HG03575 (cell line): ENCODE results near the gene CAMTA2.
"Not testable (repeated sequence)": the region's sequence is repeated elsewhere in the genome, so short reads cannot be mapped to it uniquely, and the experiment has no call there.

Experiments
- ATAC-seq: cut with Tn5 transposase; IDR thresholded peaks from one replicate; pipeline ENCODE4 v1.9.1; 2021; ENCODE audit not compliant: unreplicated experiment, insufficient number of reproducible peaks, low FRiP score; ENCODE audit errors: extremely low read depth

The CAMTA2 gene

GRCh38 chr17:4938688-4939545 is 48.6 kb downstream of the CAMTA2 start:
- no peak for ATAC-seq

GRCh38 chr17:4938069-4938491 is 49.4 kb downstream of the CAMTA2 start:
- ATAC-seq = no peak

GRCh38 chr17:4937553-4937952 is 49.9 kb downstream of the CAMTA2 start:
- ATAC-seq = no peak

GRCh38 chr17:4936436-4936835 is 51.0 kb downstream of the CAMTA2 start:
- ATAC-seq = no peak

GRCh38 chr17:4935650-4936049 is 51.8 kb downstream of the CAMTA2 start:
- no peak for ATAC-seq

- ATAC-seq = no peak
These were observed 53.1 kb downstream of the CAMTA2 start for GRCh38 chr17:4934173-4934979.

- no peak for ATAC-seq
These were observed 53.8 kb downstream of the CAMTA2 start for GRCh38 chr17:4933646-4934045.

- no peak for ATAC-seq
These were observed 54.7 kb downstream of the CAMTA2 start for GRCh38 chr17:4932756-4933155.

- no peak for ATAC-seq
These were observed 55.5 kb downstream of the CAMTA2 start, which contains the start of gene GP1BA for GRCh38 chr17:4931963-4932362. Gene GP1BA (plus strand): TSS chr17:4932277. CDS start chr17:4932605, 328 bp downstream.

GRCh38 chr17:4928881-4929280 is 58.6 kb downstream of the CAMTA2 start:
- ATAC-seq = no peak

GRCh38 chr17:4926577-4927335 is 60.7 kb downstream of the CAMTA2 start:
- not testable (repeated sequence) for ATAC-seq

- no peak for ATAC-seq
These were observed 66.2 kb downstream of the CAMTA2 start for GRCh38 chr17:4921320-4921719.

GRCh38 chr17:4920351-4921048 is 67.0 kb downstream of the CAMTA2 start:
- no peak for ATAC-seq

GRCh38 chr17:4919511-4920047 is 67.9 kb downstream of the CAMTA2 start:
- ATAC-seq = no peak
